ENCODE results near the gene MEG3. TPM values are rescaled to one million over a fixed set of nuclear protein-coding genes. Genes with fewer than 3 reads are reported as not detected.

MEG3 gene
- total and polyA plus RNA-seq, 9 of the 15 experiments (the other 6 are each of a cell fraction or from before 2014, with no cell fraction given) = 0.10 to 5.3 (median 1.0) TPM; not detected in 1

DNA sequence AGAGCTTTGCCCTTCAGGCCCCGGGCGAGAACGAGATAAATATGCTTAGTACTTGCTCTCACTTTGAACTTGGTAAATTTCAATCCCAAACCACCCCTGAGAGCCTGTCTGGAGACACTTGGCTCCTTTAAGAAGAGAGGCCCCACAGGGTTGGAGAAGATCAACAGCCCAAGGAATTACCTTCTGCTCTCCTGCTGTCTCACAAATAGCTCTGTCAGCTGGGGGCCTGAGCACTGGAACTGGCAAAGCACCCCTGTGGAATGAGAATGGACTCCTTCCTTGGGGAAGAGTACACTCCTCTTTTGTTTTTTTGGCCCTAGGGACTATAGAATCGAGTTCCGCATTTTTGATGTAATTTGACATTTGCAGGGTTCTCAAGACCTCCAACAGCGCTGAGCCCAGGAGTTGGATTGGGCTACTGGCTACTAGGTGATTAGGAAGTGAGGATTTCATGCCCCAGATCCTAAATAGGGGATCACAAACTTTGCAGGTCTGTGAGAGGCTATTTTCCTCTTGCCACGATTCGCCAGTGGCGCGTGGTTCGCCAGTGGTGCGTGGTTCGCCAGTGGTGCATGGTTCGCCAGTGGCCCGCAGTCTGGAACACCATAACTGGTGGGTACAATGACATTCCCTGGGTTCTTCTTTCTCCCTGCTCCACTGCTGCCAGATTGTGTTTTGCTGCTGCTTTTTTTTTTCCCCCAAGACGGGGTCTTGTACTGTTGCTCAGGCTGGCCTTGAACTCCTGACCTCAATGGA is 17.8 kb upstream of the MEG3 start (continued):
- TF ChIP-seq AFF1 (IDR thresholded peaks at IDR 0.05; ENCODE audit: low read depth in 1 of 2, partially characterized antibody in 2 of 2) (no peak), ZBTB33 (CRISPR knock-in tag; IDR thresholded peaks at IDR 0.05) (peak; percentile 94), BHLHE40 (IDR thresholded peaks at IDR 0.05; ENCODE audit: low read length) (no peak), CBX5 (IDR thresholded peaks at IDR 0.05; ENCODE audit: borderline replicate concordance, low read depth) (peak; percentile 78), TBL1XR1 (IDR thresholded peaks at IDR 0.05; ENCODE audit: low read length in 2 of 2) (no peak), RBBP5 (IDR thresholded peaks at IDR 0.05; ENCODE audit: borderline replicate concordance, insufficient read depth, low read length, poor library complexity, severe bottlenecking) (no peak), STAT5A (IDR thresholded peaks at IDR 0.05; ENCODE audit: borderline replicate concordance, low read length) (no peak), ZNF143 (CRISPR knock-in tag; IDR thresholded peaks at IDR 0.05) (no peak), PHTF2 (CRISPR knock-in tag; IDR thresholded peaks at IDR 0.05) (no peak), POLR2A (conservative IDR thresholded peaks at IDR 0.05) (no peak), LARP7 (IDR thresholded peaks at IDR 0.05) (no peak), TCF7L2 (IDR thresholded peaks at IDR 0.05; ENCODE audit: low read depth, low read length) (no peak), SOX6 (IDR thresholded peaks at IDR 0.05) (no peak), RBM39 (optimal IDR thresholded peaks at IDR 0.05; ENCODE audit: low read depth, low read length) (no peak), ZEB2 (IDR thresholded peaks at IDR 0.05) (peak; percentile 85)
- TF ChIP-seq, protein P1, sequence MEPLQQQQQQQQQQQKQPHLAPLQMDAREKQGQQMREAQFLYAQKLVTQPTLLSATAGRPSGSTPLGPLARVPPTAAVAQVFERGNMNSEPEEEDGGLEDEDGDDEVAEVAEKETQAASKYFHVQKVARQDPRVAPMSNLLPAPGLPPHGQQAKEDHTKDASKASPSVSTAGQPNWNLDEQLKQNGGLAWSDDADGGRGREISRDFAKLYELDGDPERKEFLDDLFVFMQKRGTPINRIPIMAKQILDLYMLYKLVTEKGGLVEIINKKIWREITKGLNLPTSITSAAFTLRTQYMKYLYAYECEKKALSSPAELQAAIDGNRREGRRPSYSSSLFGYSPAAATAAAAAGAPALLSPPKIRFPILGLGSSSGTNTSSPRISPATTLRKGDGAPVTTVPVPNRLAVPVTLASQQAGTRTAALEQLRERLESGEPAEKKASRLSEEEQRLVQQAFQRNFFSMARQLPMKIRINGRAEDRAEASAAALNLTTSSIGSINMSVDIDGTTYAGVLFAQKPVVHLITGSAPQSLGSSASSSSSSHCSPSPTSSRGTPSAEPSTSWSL (CRISPR knock-in tag; IDR thresholded peaks at IDR 0.05; ENCODE audit: borderline replicate concordance) = no peak
- TF ChIP-seq, protein P2, sequence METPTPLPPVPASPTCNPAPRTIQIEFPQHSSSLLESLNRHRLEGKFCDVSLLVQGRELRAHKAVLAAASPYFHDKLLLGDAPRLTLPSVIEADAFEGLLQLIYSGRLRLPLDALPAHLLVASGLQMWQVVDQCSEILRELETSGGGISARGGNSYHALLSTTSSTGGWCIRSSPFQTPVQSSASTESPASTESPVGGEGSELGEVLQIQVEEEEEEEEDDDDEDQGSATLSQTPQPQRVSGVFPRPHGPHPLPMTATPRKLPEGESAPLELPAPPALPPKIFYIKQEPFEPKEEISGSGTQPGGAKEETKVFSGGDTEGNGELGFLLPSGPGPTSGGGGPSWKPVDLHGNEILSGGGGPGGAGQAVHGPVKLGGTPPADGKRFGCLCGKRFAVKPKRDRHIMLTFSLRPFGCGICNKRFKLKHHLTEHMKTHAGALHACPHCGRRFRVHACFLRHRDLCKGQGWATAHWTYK (CRISPR knock-in tag; IDR thresholded peaks at IDR 0.05) = no peak
- TF ChIP-seq, protein P3, sequence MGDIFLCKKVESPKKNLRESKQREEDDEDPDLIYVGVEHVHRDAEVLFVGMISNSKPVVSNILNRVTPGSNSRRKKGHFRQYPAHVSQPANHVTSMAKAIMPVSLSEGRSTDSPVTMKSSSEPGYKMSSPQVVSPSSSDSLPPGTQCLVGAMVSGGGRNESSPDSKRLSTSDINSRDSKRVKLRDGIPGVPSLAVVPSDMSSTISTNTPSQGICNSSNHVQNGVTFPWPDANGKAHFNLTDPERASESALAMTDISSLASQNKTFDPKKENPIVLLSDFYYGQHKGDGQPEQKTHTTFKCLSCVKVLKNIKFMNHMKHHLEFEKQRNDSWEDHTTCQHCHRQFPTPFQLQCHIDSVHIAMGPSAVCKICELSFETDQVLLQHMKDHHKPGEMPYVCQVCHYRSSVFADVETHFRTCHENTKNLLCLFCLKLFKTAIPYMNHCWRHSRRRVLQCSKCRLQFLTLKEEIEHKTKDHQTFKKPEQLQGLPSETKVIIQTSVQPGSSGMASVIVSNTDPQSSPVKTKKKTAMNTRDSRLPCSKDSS (IDR thresholded peaks at IDR 0.05; ENCODE audit: low read depth, partially characterized antibody) = peak; percentile 97

All from K562 (cell line).